Loucy (cell line): ENCODE measurements around the gene FUOM.

Source experiments
- H2AFZ ChIP-seq: fragments of 200-600 bp; sonication (generic); 2 replicates; pipeline ENCODE4 v1.6.0; 2016; ENCODE audit warnings: antibody characterized with exemption, mild to moderate bottlenecking, low read length, moderate library complexity
- H3F3A ChIP-seq: fragments of 200-600 bp; 2 replicates; pipeline ENCODE4 v1.6.0; 2016; ENCODE audit warnings: antibody characterized with exemption, low read depth, mild to moderate bottlenecking
- H3K27me3 ChIP-seq: fragments of 200-600 bp; sonication (generic); 2 replicates; pipeline ENCODE4 v1.6.1; 2014; ENCODE audit warnings: low read length, mild to moderate bottlenecking; ENCODE audit not compliant: insufficient read depth, poor library complexity, severe bottlenecking
- H3K36me3 ChIP-seq: fragments of 200-600 bp; sonication (generic); 2 replicates; pipeline ENCODE4 v1.6.1; 2016; ENCODE audit warnings: low read length; ENCODE audit not compliant: insufficient read depth
- H3K4me1 ChIP-seq: fragments of 200-600 bp; sonication (generic); 2 replicates; pipeline ENCODE4 v1.5.1; 2014; ENCODE audit warnings: low read length, mild to moderate bottlenecking; ENCODE audit not compliant: insufficient read depth, poor library complexity, severe bottlenecking
- H3K4me2 ChIP-seq: fragments of 200-600 bp; sonication (generic); 2 replicates; pipeline ENCODE4 v1.6.0; 2014; ENCODE audit warnings: antibody characterized with exemption, low read length, low read depth, mild to moderate bottlenecking; ENCODE audit not compliant: poor library complexity, severe bottlenecking
- H3K4me3 ChIP-seq: fragments of 200-600 bp; sonication (generic); 2 replicates; pipeline ENCODE4 v1.5.1; 2014; ENCODE audit warnings: low read length, mild to moderate bottlenecking, mixed read lengths; ENCODE audit not compliant: poor library complexity, severe bottlenecking
- H3K79me2 ChIP-seq: fragments of 200-600 bp; sonication (generic); 2 replicates; pipeline ENCODE4 v1.6.1; 2014; ENCODE audit warnings: low read length; ENCODE audit not compliant: insufficient read depth
- H3K9ac ChIP-seq: fragments of 200-600 bp; sonication (generic); 2 replicates; pipeline ENCODE4 v1.6.0; 2014; ENCODE audit warnings: mild to moderate bottlenecking, low read depth, low read length, moderate library complexity; ENCODE audit not compliant: poor library complexity, severe bottlenecking
- H3K9me2 ChIP-seq: fragments of 200-600 bp; sonication (generic); replicated peaks from 2 replicates; pipeline ENCODE4 v1.6.1; 2016; ENCODE audit warnings: low read depth, low read length, mixed read lengths
- H3K9me3 ChIP-seq: fragments of 200-600 bp; sonication (generic); 2 replicates; pipeline ENCODE4 v1.6.1; 2014; ENCODE audit warnings: mild to moderate bottlenecking, antibody characterized with exemption, low read length, low read depth; ENCODE audit not compliant: insufficient read depth
- H4K20me1 ChIP-seq: fragments of 200-600 bp; sonication (generic); 2 replicates; pipeline ENCODE4 v1.6.0; 2014; ENCODE audit warnings: antibody characterized with exemption, low read length, mild to moderate bottlenecking; ENCODE audit not compliant: insufficient read depth, poor library complexity, severe bottlenecking
- CTCF ChIP-seq: fragments of 200-600 bp; sonication (generic); conservative IDR thresholded peaks from 2 replicates; pipeline ENCODE4 v1.5.1; 2014; ENCODE audit warnings: mild to moderate bottlenecking, antibody characterized with exemption, low read length
- EZH2phosphoT487 ChIP-seq: fragments of 200-600 bp; IDR thresholded peaks from 2 replicates; pipeline ENCODE4 v1.6.1; 2018; ENCODE audit warnings: antibody characterized with exemption, mild to moderate bottlenecking, moderate library complexity, borderline replicate concordance

FUOM gene

DNA sequence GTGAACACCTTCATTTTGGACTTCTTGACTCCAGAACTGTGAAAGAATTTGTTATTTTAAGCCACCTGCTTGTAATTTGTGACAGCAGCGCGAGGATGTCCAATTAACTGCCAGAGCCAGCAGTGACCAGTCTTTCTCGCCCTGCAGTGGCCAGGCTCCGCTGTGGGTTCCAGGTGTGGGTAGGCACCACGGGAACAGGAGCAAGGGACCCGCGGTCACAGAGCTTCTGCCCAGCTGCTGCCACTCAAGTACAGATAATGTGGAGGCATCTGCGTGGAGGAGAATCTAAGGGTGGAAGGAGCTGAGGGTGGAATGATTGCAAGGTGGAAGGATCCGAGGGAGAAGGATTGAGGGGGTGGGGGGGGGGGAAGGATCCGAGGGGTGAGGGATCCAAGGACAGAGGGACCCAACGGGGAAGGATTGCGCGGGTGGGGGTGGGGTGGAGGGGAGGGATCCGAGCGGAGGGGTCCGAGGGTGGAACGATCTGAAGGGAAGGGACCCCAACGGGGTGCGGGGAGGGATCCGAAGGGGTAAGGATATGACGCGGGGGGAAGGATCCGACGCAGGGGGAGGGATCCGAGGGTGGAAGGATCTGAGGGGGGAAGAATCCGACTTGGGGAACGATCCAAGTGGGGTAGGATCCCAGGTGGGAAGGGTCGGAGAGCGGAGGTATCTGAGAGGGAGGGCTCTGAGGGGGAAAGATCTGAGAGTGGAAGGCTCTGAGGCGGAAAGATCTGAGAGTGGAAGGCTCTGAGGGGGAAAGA is 24.7 kb downstream of the FUOM start:
- H3K79me2 ChIP-seq: no peaks in the 10 kb centered on the region
- H3K4me2 ChIP-seq: no peak overlapping the region
- no peaks in the 10 kb centered on the region for H3K9me2 ChIP-seq
- no peaks in the 10 kb centered on the region for H3K27me3 ChIP-seq
- H3K9ac ChIP-seq: no peak overlapping the region
- H3K36me3 ChIP-seq: no peaks in the 10 kb centered on the region
- H3K4me3 ChIP-seq: no peak overlapping the region
- no peak overlapping the region for H2AFZ ChIP-seq
- no peaks in the 10 kb centered on the region for H4K20me1 ChIP-seq
- TF ChIP-seq EZH2phosphoT487: no peak
- no peak for TF ChIP-seq CTCF
- H3F3A ChIP-seq: no peaks in the 10 kb centered on the region
- peaks cover 10% of the 10 kb centered on the region for H3K9me3 ChIP-seq
- H3K4me1 ChIP-seq: no peaks in the 10 kb centered on the region

DNA sequence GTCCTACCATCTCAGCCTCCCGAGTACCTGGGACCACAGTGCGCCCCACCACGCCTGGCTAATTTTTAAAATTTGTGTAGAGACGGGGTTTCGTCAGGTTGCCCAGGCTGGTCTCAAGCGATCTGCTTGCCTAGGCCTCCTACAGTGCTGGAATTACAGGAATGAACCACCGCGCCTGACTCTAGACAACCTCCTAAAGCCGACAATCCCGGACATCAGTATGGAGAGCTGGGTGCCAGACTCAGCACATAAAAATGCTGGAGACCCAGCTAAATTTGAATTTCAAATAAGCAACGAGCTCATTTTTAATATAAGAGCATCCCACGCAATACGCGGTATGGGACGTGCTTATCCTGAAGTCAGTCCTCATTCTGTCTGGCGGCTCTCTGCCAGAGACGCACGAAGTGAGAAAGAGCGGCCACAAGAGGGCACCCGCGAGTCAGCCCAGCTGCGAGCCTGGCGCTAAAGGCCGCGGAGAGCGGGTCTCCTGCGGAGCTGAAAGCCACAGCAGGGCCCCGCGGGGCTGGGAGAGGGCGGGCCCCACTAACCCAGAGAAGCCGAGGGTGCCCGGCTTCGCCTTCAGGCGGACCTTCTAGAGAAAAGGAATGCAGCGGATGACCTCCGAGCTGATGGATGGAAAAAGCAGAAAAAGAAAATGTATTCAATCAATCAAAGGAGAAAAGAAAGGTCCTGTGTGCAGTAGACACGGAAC is 28.2 kb downstream of the FUOM start:
- H3K9me3 ChIP-seq: no peaks in the 10 kb centered on the region
- H2AFZ ChIP-seq: peak overlapping the region; percentile 73; the same call in 1 of the 2 replicates
- no peaks in the 10 kb centered on the region for H4K20me1 ChIP-seq
- H3F3A ChIP-seq: no peaks in the 10 kb centered on the region
- H3K36me3 ChIP-seq: no peaks in the 10 kb centered on the region
- H3K4me2 ChIP-seq: peak overlapping the region; percentile 64
- H3K79me2 ChIP-seq: no peaks in the 10 kb centered on the region
- no peak for TF ChIP-seq EZH2phosphoT487
- peak; percentile 91 for TF ChIP-seq CTCF
- peaks cover 10% of the 10 kb centered on the region for H3K4me1 ChIP-seq
- H3K27me3 ChIP-seq: no peaks in the 10 kb centered on the region
- peak overlapping the region; percentile 63 for H3K4me3 ChIP-seq
- no peak overlapping the region for H3K9ac ChIP-seq
- H3K9me2 ChIP-seq: no peaks in the 10 kb centered on the region

GRCh38 chr10:133328358-133329343 is 29.2 kb downstream of the FUOM start:
- Histone ChIP-seq H3F3A (no peaks in the 10 kb centered on the region), H3K4me1 (peaks cover 10% of the 10 kb centered on the region), H3K4me2 (no peak overlapping the region), H3K9ac (no peak overlapping the region), H3K9me3 (no peaks in the 10 kb centered on the region), H4K20me1 (no peaks in the 10 kb centered on the region), H3K79me2 (no peaks in the 10 kb centered on the region), H3K4me3 (no peak overlapping the region), H3K27me3 (no peaks in the 10 kb centered on the region), H2AFZ (no peak overlapping the region), H3K36me3 (no peaks in the 10 kb centered on the region), H3K9me2 (no peaks in the 10 kb centered on the region)
- no peak for TF ChIP-seq EZH2phosphoT487
- no peak for TF ChIP-seq CTCF
